ENCODE data around the gene TFPT. TPM values are rescaled to one million over a fixed set of nuclear protein-coding genes. Genes with fewer than 3 reads are reported as not detected.

TFPT gene, protein sequence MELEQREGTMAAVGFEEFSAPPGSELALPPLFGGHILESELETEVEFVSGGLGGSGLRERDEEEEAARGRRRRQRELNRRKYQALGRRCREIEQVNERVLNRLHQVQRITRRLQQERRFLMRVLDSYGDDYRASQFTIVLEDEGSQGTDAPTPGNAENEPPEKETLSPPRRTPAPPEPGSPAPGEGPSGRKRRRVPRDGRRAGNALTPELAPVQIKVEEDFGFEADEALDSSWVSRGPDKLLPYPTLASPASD
- 10 to 100 TPM; 17.2 to 19.0 TPM for total RNA-seq
- polyA plus RNA-seq = 10 to 100 TPM; 17.6 to 31.0 TPM

- intact Hi-C loops (cut with micrococcal nuclease) = loop anchor here (1.0 to 10.0 kb wide), 7 partner anchors 13 to 591 kb away; partner anchors contain the start of genes CNOT3, LENG1, LENG8 and NDUFA3
- Histone ChIP-seq H3K27ac (ENCODE audit: low read depth, low read length) (peak within 1 kb of the TSS; percentile 75), H3K4me1 (ENCODE audit: insufficient read depth, low read length) (peaks cover 27% of the 10 kb centered on the region), H3K36me3 (ENCODE audit: insufficient read depth, low read length) (peaks cover 17% of the 10 kb centered on the region), H3K27me3 (ENCODE audit: insufficient read depth, low read length) (no peaks in the 10 kb centered on the region), H3K4me3 (ENCODE audit: low read length in 2 of 2) (peak within 1 kb of the TSS; percentile 80 to 81), H3K9me3 (ENCODE audit: control insufficient read depth in 1 of 2, low read length in 2 of 2) (no peaks in the 10 kb centered on the region)
- Mint-ChIP-seq H3K4me3 (peak within 1 kb of the TSS; percentile 86 to 99 (median 95)), H3K4me1 (peaks cover 22 to 44% (median 28%) of the 10 kb centered on the region in 4 donors), H3K36me3 (peaks cover 24 to 37% of the 10 kb centered on the region in 2 donors), H3K9me3 (peaks cover 0 to 8% (median 0%) of the 10 kb centered on the region in 8 donors), H3K27me3 (peaks cover 0 to 2% of the 10 kb centered on the region in 2 donors), H3K27ac (peak within 1 kb of the TSS; percentile 91 to 97 (median 95))
- ChIA-PET POLR2A (ENCODE audit: partially characterized antibody) (interaction anchor here (0.9 to 5.1 kb wide), 20 partner anchors 9 to 720 kb away, joined by 3 to 113 read pairs (median 5); partner anchors contain the start of genes CNOT3, LENG1, LENG8 and LENG9), CTCF (ENCODE audit: partially characterized antibody) (interaction anchor here (0.8 to 3.0 kb wide), 4 partner anchors 13 to 22 kb away, joined by 3 to 13 read pairs (median 10); partner anchors contain the start of genes CNOT3 and NDUFA3)
- peak; percentile 97 to 98 (median 97) for DNase-seq
Measured at GRCh38 chr19:54115109-54116063, at the start of gene TFPT, which contains the start of gene PRPF31. TFPT (minus strand) TSS chr19:54115657; CDS start chr19:54115269, 388 bp downstream. PRPF31 (plus strand) TSS chr19:54115754; CDS start chr19:54118279, 2,525 bp downstream.

DNA sequence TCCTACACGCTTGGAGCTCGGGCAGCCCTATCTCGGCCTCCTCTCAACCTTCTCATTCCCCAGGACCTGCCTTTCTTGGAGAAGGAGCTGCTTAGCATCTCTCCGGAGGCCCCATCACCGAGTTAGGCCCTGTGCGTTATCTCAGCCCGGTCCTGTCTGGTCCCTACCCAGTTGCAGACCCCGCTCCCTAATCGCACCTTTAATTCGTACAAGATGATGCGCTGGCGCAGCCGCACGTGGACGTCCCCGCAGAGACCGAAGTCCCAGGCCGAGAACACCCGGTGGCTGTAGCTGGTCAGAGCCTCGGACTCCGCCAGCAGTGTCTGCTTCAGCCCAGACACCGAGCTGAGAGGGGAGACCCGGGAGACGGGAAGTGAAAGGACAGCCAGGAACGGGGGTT is 49.8 kb upstream of the TFPT start:
- DNase-seq = no peak
- Mint-ChIP-seq H3K4me3 (peak overlapping the region in 1 of 8 donors; percentile 6), H3K27ac (peak overlapping the region in 3 of 7 donors; percentile 62 to 82 (median 70)), H3K36me3 (no peaks in the 10 kb centered on the region), H3K27me3 (no peaks in the 10 kb centered on the region), H3K9me3 (peaks cover 0 to 2% (median 0%) of the 10 kb centered on the region in 8 donors), H3K4me1 (peaks cover 14 to 50% (median 30%) of the 10 kb centered on the region in 4 donors)
- H3K36me3 ChIP-seq (ENCODE audit: insufficient read depth, low read length) = no peaks in the 10 kb centered on the region
- H3K27me3 ChIP-seq (ENCODE audit: insufficient read depth, low read length) = no peaks in the 10 kb centered on the region
- ChIA-PET POLR2A (ENCODE audit: partially characterized antibody) (interaction anchor here (1.2 to 2.2 kb wide), 4 partner anchors 26 to 50 kb away, joined by 3 to 11 read pairs (median 8); partner anchors contain the start of genes CNOT3, MBOAT7, PRPF31 and RPS9), CTCF (ENCODE audit: partially characterized antibody) (interaction anchor here (1.6 to 3.3 kb wide), 2 partner anchors 24 to 101 kb away, joined by 5 to 19 read pairs; partner anchors contain the start of gene MBOAT7)
- peaks cover 46% of the 10 kb centered on the region for H3K4me1 ChIP-seq (ENCODE audit: insufficient read depth, low read length)
- H3K9me3 ChIP-seq (ENCODE audit: control insufficient read depth in 1 of 2, low read length in 2 of 2) = no peaks in the 10 kb centered on the region
- H3K27ac ChIP-seq (ENCODE audit: low read depth, low read length) = no peak overlapping the region
- H3K4me3 ChIP-seq (ENCODE audit: low read length in 2 of 2) = no peak overlapping the region
- intact Hi-C loops (cut with micrococcal nuclease) = no loop called here

GRCh38 chr19:54164369-54165068 is 49.1 kb upstream of the TFPT start:
- Mint-ChIP-seq H3K4me1 (peaks cover 19 to 57% (median 36%) of the 10 kb centered on the region in 4 donors), H3K4me3 (peak overlapping the region; percentile 40 to 81 (median 78))
- peaks cover 48% of the 10 kb centered on the region for H3K4me1 ChIP-seq (ENCODE audit: insufficient read depth, low read length)

DNA sequence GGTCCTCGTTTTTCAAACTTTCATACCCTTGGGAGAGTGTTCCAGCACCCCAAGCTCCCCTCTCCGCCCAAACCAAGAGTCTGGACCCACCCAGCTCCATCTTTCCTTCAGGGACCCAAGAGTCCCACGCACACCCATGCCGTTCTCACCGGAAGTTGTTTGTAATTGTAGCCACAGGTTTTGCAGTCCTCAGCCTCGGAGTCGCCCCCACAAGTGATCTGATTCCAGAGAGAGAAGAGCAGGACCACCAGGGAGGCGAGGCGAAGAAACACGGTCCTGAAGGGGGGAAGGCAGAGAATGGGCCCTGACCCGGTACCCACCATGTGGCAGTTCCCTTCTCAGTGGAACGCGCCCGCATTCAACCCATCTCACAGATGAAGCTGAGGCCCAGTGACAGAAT is 47.4 kb upstream of the TFPT start:
- CTCF ChIA-PET (ENCODE audit: partially characterized antibody) = interaction anchor here (1.6 to 3.3 kb wide), 2 partner anchors 26 to 103 kb away, joined by 5 to 19 read pairs; partner anchors contain the start of gene CNOT3
- H3K4me3 Mint-ChIP-seq = peak overlapping the region; percentile 81 to 96 (median 91)
- no peak overlapping the region for H3K27ac ChIP-seq (ENCODE audit: low read depth, low read length)
- peak overlapping the region in 6 of 7 donors; percentile 13 to 95 (median 72) for H3K27ac Mint-ChIP-seq
- H3K9me3 Mint-ChIP-seq = peaks cover 0 to 2% (median 0%) of the 10 kb centered on the region in 8 donors
- H3K27me3 Mint-ChIP-seq = no peaks in the 10 kb centered on the region
- peaks cover 5% of the 10 kb centered on the region for H3K36me3 ChIP-seq (ENCODE audit: insufficient read depth, low read length)
- no peak for DNase-seq
- H3K27me3 ChIP-seq (ENCODE audit: insufficient read depth, low read length) = no peaks in the 10 kb centered on the region
- peaks cover 54% of the 10 kb centered on the region for H3K4me1 ChIP-seq (ENCODE audit: insufficient read depth, low read length)
- H3K9me3 ChIP-seq (ENCODE audit: control insufficient read depth in 1 of 2, low read length in 2 of 2) = no peaks in the 10 kb centered on the region
- intact Hi-C loops (cut with micrococcal nuclease) = no loop called here
- H3K4me1 Mint-ChIP-seq = peaks cover 30 to 69% (median 47%) of the 10 kb centered on the region in 4 donors
- H3K36me3 Mint-ChIP-seq = peaks cover 0 to 16% of the 10 kb centered on the region in 2 donors
- POLR2A ChIA-PET (ENCODE audit: partially characterized antibody) = interaction anchor here (0.5 to 1.4 kb wide), 3 partner anchors 10 to 25 kb away, joined by 3 to 5 read pairs (median 4); partner anchors contain the start of gene CNOT3
- H3K4me3 ChIP-seq (ENCODE audit: low read length in 2 of 2) = no peak overlapping the region

More at GRCh38 chr19:54164369-54165068, 49.1 kb upstream of the TFPT start:
- Histone ChIP-seq H3K36me3 (ENCODE audit: insufficient read depth, low read length) (no peaks in the 10 kb centered on the region), H3K9me3 (ENCODE audit: control insufficient read depth in 1 of 2, low read length in 2 of 2) (no peaks in the 10 kb centered on the region), H3K27ac (ENCODE audit: low read depth, low read length) (no peak overlapping the region), H3K27me3 (ENCODE audit: insufficient read depth, low read length) (no peaks in the 10 kb centered on the region), H3K4me3 (ENCODE audit: low read length in 2 of 2) (peak overlapping the region in 1 of 2 donors; percentile 24)
- Mint-ChIP-seq H3K36me3 (peaks cover 0 to 4% of the 10 kb centered on the region in 2 donors), H3K9me3 (peaks cover 0 to 2% (median 0%) of the 10 kb centered on the region in 8 donors), H3K27ac (peak overlapping the region in 6 of 7 donors; percentile 32 to 88 (median 68)), H3K27me3 (no peaks in the 10 kb centered on the region)
- intact Hi-C loops (cut with micrococcal nuclease) = no loop called here
- POLR2A ChIA-PET (ENCODE audit: partially characterized antibody) = interaction anchor here (1.2 to 2.2 kb wide), 6 partner anchors 23 to 49 kb away, joined by 3 to 11 read pairs (median 6); partner anchors contain the start of genes CNOT3, MBOAT7, PRPF31 and RPS9
- CTCF ChIA-PET (ENCODE audit: partially characterized antibody) = interaction anchor here (0.7 to 3.3 kb wide), 4 partner anchors 25 to 102 kb away, joined by 3 to 19 read pairs (median 5); partner anchors contain the start of genes CNOT3 and MBOAT7
- DNase-seq = peak; percentile 38 to 66 (median 54)

DNA sequence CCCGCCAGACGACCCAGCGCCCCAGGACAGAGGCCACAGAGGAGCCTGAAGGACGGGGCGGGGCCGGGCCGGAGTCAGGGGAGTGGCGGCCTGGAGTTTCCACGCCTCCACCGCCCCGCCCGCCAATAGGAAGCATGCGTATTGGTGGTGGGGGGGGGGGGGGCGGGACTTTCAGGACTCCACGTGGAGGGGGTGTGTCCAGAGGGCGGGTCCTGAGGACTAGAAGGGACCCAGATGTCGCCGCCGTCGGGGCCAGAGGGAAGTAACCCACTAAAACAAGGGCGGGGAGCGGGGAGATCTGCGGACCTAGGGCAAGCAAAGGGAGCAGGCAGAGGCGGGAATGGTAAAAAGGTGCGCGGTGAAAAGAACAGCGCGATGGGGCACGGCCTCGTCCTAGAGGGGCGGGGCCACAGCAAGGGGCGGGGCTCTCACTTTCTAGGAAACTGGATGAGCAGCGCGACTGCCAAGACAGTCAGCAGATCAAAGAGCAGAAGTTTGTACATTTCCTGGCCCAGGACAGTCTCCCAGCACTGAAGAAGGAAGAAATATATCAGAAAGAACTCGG is 46.9 kb upstream of the TFPT start:
- Mint-ChIP-seq H3K4me3 (peak overlapping the region; percentile 81 to 96 (median 91)), H3K4me1 (peaks cover 30 to 72% (median 47%) of the 10 kb centered on the region in 4 donors), H3K27me3 (no peaks in the 10 kb centered on the region), H3K27ac (peak overlapping the region; percentile 30 to 95 (median 92)), H3K9me3 (peaks cover 0 to 2% (median 0%) of the 10 kb centered on the region in 8 donors), H3K36me3 (peaks cover 0 to 16% of the 10 kb centered on the region in 2 donors)
- H3K36me3 ChIP-seq (ENCODE audit: insufficient read depth, low read length) = peaks cover 10% of the 10 kb centered on the region
- ChIA-PET POLR2A (ENCODE audit: partially characterized antibody) (interaction anchor here (0.5 to 1.3 kb wide), 2 partner anchors 10 to 25 kb away, joined by 3 to 4 read pairs; partner anchors contain the start of gene CNOT3), CTCF (ENCODE audit: partially characterized antibody) (interaction anchor here (3.3 kb wide), 1 partner anchor 104 kb away, joined by 19 read pairs; no protein-coding TSS in a partner anchor)
- peak; percentile 79 to 84 (median 80) for DNase-seq
- intact Hi-C loops (cut with micrococcal nuclease) = no loop called here
- H3K4me1 ChIP-seq (ENCODE audit: insufficient read depth, low read length) = peaks cover 58% of the 10 kb centered on the region
- H3K27ac ChIP-seq (ENCODE audit: low read depth, low read length) = no peak overlapping the region
- H3K9me3 ChIP-seq (ENCODE audit: control insufficient read depth in 1 of 2, low read length in 2 of 2) = no peaks in the 10 kb centered on the region
- H3K4me3 ChIP-seq (ENCODE audit: low read length in 2 of 2) = peak overlapping the region in 1 of 2 donors; percentile 17
- no peaks in the 10 kb centered on the region for H3K27me3 ChIP-seq (ENCODE audit: insufficient read depth, low read length)

Data from CD4-positive, alpha-beta memory T cell (primary cell).